Ovary (tissue), 3 donors: Measurements from ENCODE around the gene FH.

Experiments used
- CTCF ChIP-seq, 3 donors: fragments of 450-650 bp in 2 of 3; fragments of 200-600 bp in 1 of 3; IDR thresholded peaks; one replicate each; pipeline versions ENCODE4 v1.5.1 to v1.8.0; 2016 to 2022; ENCODE audit warnings: antibody characterized with exemption in 3 of 3, mild to moderate bottlenecking in 1 of 3
- POLR2A ChIP-seq: fragments of 450-650 bp; IDR thresholded peaks from one replicate; pipeline ENCODE4 v1.6.1; 2017; ENCODE audit warnings: antibody characterized with exemption, mild to moderate bottlenecking, moderate library complexity
- donor health status: DM: no; HTN: no; CAD: no.

- TF ChIP-seq POLR2A (no peak), CTCF (IDR thresholded peaks at IDR 0.05) (no peak)
These were observed 12.2 kb downstream of the FH start for GRCh38 chr1:241507189-241507863.
